ENCODE results near the gene CAMK1D.

Gene CAMK1D

DNA sequence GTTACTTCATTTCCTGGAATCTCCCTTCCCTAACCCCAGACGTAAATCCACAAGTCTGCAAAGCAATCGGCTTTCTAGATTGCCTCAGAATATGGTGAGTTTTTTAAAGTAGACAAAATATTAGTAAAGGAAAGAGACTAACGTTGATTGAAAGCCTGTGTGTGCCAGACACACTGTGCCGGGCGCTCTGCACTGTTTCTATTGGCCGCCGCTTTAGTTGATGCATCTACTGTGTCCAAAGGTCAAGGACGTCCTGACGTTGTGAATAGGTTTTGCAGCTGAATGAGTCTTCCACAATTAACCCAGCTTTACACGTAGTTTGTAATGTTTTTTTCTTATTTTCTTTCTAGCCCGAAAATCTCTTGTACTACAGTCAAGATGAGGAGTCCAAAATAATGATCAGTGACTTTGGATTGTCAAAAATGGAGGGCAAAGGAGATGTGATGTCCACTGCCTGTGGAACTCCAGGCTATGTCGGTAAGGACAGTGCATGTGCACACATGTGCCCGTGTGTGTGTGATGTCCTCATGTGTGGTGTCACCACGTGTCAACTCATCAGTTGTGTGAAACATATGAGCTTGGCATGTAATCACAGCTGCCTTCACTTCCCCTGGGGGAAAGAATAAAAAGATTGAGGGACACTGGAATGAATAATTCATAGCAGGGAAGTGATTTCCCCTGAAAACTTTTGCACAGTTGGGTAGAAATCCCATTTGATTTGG, 420.1 kb downstream of the CAMK1D start:
- DNase-seq (ENCODE audit: low spot score), result no peak

DNA sequence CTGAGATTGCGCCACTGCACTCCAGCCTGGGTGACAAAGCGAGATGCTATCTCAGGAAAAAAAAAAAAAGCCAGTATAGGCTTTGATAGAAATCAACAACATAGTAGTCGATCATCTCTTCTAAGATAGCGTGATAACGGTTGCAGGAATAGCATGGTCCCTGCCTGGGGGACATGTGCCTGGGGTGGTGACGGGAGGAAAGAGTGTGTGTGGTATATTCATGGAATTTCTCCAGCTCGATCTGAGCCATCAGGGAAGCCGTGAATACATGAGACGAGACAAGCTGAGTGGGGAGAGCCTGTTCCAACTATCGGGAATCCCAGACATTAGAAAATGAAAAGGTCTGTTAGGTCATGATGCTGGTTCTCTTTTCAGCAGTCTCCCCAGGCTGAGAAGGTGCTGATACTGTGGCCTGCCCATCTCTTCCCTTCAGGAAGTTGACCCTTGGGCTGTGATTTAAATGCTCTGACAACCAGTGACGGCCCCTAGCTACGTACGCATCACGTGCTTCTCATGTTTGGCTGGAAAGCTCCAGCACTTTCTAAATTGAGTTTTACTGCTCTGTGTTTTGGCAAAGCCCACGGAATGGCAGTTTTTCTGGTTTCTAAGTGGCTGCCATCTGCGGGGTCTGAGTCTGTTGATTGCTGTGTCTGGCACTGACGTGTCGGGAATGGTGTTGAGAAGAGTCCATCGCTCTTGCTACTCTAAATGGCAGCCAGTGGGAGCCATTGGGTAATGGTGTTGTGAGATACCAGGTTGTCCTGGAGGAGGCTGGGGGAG, 422.8 kb downstream of the CAMK1D start:
- DNase-seq (ENCODE audit: low spot score), result no peak

DNA sequence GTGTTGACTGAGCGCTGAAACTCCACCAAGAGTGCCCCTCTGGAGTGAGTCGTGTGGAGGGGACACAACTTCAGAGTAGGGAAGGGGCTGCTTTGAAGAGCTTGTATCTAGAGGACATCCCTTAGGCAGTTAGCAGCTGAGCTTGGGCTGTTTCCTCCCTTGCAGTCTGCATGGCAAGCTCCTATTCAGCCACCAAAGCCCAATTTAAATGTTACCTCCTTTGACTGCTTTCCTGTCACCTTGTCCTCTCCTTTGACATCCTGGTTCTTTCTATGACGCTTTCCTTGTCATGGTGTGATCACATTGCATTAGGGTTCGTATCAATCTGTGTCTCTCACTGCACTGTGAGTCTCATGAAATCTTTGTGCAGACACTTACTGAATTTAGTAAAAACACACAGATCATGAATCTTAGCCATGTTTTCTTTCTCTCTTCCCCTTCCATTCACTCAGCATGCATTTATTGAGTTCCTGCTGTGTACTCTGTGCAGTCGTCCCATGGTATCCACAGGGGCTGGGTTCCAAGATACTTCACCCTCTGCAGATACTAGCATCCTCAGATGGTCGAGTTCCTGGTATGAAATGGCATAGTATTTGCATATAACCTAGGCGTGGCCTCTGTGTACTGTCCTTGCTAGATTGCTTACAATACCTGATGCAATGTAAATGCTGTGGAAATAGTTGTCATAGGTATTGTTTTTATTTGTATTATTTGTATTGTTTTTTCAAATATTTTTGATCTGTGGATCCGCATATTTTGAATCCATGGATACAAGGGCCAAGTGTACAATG, 423.6 kb downstream of the CAMK1D start:
- no peak for DNase-seq (ENCODE audit: low spot score)

DNA sequence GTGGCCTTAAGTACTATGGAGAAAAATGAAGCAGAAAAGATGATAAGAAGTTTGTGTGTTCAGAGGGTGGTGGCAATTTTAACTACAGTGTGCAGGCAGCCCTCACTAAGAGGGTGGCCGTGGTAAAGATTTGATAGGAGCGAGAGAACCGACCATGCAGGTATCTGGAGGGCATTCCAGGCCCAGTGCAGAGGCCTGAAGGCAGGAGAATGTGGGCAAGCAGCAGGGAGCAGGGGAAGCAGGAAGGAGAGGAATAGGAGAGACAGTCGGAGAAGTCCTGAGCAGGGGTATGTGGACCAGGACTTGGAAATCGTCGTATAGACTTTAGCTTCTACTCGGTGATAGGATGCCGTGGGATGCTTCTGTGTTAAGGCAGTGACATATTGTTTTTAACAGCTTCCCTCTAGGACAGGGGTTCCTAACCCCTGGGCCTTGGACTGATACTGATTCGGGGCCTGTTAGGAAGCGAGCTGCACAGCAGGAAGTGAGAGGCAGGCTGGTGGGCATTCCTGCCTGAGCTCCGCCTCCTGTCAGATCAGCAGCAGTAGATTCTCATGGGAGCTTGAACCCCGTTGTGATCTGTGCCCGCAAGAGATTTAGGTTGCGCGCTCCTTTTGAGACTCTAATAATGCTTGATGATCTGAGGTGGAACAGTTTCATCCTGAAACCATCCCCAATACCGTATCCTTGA, 425.0 kb downstream of the CAMK1D start:
- no peak for DNase-seq (ENCODE audit: low spot score)

DNA sequence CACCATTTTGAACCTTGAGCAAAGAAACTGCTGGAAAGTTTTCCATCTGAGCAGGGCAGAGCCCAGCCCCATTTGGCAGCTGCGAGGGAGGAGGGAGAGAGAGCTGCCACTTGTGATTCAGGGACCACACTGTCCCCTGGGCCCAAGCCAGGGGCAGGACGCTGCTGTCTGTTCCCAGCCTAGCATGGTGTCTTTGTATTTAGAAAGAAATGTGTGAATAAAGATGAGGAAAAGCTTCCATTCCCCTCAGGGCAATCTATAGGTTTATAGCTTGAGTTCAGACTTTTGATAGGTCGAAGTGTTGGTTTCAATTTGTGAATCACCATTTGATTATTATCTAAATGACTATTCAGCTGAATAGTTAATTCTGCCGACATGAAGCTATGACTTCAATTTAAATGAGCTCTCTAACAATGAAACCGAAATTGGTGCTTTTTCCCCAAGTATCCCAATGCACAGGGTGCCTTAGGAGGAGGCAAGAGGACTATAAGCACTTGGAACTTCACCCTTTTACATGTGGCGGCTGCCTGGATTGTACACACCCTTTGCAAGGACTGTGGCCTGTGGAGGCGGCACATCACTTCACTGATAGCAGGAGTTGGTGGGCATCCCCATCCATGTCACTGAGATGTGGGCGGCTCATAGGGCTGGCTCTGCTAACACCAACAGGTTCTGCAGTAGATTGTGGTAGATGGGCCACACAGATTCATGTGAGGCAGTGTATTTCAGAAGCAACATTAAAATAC, 428.7 kb downstream of the CAMK1D start:
- DNase-seq (ENCODE audit: low spot score), result no peak

DNA sequence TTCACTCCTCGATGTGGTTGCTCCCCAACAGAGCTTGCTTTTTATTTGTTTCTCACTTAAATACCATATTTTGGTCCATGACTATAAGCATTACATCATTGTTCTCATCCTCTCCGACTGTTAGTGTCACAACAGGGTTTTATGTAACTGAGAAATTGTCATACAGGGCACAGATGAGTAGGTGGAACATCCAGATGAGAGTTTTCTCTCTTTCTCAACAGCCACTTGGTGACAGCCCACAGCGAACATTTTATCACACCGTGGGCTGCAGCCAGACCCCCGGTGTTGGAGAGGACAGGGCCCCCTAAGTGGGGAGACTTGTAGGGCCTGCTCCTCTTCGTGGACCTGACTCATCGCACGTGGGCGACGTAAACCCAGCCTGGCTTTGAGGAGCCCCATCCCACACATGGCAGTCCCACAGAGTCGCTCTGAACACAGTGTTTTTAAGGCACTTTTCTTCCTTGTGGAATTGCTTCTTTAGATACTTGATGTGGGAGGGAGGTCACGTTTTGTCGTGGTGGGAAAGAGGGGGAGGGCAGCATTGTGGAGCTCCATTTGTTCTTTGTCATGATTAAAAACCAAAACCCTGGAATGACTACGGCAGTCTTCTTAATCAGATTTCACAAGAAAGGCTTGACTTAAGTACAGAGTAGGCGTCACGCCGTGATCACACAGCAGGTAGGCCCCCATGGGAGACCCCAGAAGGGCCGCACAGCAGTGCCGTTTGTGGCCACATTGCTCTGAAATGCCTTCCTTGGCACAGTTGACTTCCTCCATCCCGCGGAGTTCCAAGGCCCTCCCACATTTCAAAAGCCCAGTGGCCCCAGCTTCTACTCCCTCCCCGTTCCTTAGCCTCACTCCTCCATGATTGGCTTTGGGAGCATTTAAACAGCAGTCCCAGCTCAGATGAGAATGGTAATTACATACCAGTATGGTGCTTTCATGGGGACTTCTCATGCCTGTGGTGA, 431.6 kb downstream of the CAMK1D start:
- DNase-seq (ENCODE audit: low spot score), result no peak

DNA sequence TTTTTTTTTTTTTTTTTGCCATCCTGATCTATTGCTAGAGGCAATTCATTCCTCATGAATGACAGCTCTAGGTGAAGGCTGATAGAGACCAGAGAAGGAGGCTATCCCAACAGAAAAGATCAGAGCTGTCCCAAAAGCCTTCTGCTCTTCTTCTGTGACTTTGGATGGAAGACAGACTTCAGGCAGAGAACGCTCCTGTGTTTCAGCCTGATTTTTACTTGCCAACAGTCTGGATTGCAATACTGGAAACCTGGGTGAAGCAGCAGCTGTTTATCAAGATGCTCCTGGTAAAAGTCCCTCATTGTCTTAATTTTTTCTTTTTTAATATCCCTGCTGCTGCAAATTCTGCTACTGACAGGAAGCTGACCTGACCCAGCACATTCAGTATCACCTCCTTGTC, 432.6 kb downstream of the CAMK1D start:
- DNase-seq (ENCODE audit: low spot score), result no peak

DNA sequence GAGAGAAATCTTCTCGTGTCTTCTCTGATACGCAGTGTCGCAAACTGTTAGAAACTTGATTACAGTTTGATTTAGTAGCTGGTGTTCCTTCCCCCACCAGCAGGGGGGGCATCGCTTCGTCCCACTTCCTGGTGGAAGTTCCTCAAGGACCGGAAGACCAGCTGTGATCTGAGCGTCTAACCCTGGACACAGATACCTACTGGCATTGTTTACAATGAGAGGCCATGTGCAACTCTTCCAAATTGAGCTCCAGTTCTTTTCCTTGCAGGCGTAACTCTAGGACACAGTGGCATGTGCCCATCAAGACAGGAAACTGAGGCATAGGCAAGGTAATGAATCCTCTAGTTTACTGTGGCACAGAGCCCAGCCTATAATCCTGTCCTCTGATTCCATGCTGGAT, 433.2 kb downstream of the CAMK1D start:
- DNase-seq (ENCODE audit: low spot score), result peak; percentile 27

DNA sequence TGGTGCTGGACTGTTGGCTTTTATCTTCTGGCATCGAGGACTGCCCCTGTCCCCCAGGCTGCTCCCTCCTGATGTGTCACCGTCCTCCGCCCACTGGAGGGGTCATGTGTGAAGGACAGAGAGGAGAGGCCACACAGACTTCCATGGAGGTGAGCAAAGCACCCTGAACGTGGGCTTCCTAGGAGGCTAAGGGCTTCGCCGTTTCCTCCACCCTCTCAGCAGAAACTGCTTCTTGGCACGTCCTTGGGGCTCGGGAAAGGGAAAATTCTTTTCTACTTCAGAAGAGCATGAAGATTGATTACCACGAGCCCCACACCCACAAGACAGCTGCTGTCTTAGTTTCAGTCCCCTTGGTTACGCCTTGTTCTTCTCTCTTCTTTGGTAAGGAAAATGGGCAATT, 433.9 kb downstream of the CAMK1D start:
- no peak for DNase-seq (ENCODE audit: low spot score)

DNA sequence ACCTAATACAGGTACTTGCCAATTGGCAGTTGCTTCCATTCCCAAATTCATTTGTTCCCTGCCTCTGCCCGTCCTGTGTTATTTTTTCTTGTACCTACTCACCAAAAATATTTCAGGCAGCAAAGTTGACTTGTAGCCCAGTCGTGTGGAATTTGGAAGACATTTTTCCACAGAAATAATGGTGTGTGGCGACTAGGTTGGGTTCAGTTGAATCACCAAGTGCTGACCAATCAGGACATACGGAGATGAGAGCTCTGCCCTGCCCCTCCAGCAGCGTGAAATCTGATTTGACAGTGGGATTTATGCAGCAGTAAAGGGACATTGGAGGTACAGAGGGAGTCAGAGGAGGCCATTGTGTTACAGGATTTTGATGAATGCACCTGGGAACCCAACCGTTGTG, 435.3 kb downstream of the CAMK1D start:
- DNase-seq (ENCODE audit: low spot score), result no peak

DNA sequence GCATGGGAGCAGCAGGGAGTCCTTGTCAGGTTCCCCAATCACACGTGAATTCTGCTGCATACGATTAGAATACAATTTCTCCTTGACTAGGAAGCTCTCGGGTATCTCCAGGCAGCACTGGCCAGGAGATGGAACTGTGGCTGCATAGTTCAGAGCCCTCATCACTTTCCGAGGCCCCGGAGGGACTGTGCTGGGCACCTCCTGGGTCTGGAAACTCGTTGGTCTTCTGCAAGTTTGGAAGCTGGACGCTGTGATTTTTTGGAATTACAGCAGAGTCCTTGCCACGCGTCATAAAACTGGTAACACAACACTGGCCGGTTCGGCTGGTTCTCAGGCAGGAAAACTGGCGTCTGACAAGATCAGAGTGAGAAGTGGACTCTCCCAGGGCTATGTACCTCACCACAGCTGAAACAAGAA, 436.1 kb downstream of the CAMK1D start:
- DNase-seq (ENCODE audit: low spot score), result no peak

DNA sequence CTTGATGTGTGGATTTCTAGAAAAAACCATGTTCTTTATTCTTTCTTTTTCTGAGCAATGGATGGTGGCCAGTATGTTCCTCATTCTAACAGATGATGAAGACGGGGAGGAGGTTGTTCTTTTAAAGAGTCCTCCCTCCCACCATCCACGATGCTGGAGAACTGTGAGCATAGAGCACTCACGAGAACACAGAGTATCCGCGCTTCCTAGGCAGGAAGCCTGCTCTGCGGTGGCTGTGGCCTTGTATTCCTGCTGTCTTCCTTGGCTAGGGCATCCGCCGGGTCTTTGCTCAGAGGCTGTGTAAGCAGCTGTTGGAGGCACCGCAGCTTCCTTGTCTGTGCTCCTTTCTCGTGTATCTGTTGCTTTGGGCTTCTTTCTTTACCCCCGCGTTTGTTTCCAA, 437.9 kb downstream of the CAMK1D start:
- DNase-seq (ENCODE audit: low spot score), result no peak

DNA sequence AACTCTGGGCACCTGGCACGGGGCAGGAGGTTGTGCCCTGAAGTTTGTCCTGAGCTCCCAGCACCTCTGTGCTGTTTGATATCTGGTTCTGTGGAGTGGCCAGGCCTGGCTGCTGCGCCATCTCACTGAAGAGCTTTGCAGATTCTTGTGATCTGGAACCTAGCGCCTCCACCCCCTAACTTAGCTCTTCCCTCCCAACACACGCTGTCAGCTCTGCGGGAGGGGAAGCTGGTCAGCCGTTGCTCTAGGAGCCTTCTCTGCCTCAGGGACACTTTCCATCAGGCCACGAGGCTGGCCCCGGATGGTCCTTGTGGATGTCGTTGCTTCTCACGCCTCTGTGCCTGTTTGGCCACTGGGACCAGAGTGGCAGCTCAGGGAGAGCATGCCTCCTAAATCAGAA, 438.9 kb downstream of the CAMK1D start:
- no peak for DNase-seq (ENCODE audit: low spot score)

DNA sequence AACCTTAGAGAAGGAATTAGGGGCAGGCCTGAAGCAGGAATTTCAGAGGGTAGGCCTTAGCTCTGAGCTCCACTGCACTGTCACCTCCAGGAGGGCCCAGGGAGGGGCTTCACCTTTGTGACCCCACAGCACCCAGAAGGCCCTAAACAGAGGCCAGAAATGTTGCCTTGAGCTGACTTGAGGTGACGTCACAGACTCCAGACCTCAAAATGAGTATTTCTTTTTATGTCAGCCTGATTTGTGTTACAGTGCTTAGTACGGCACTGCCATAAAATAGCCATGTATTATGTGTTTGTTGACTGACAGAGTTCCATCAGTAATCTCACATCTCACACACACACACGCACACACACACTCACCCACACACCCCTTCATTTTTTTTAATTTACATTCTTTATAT, 440.9 kb downstream of the CAMK1D start:
- DNase-seq (ENCODE audit: low spot score), result no peak

DNA sequence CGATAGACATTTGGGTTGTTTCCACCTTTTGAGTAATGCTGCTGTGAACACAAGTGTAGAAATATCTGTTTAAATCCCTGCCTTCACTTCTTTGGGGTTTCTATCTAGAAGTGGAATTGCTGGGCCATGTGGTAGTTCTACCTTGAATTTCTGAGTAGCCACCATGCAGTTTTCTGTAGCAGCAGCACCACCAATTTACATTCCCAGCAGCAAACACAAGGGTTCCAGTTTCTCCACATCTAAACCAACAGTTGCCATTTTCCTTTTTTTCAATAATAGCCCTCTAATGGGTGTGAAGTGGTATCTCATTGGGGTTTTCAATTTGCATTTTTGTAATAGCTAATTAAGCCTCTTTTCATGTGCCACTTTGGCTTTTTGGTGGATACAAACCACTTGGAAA, 442.4 kb downstream of the CAMK1D start:
- DNase-seq (ENCODE audit: low spot score), result no peak

DNA sequence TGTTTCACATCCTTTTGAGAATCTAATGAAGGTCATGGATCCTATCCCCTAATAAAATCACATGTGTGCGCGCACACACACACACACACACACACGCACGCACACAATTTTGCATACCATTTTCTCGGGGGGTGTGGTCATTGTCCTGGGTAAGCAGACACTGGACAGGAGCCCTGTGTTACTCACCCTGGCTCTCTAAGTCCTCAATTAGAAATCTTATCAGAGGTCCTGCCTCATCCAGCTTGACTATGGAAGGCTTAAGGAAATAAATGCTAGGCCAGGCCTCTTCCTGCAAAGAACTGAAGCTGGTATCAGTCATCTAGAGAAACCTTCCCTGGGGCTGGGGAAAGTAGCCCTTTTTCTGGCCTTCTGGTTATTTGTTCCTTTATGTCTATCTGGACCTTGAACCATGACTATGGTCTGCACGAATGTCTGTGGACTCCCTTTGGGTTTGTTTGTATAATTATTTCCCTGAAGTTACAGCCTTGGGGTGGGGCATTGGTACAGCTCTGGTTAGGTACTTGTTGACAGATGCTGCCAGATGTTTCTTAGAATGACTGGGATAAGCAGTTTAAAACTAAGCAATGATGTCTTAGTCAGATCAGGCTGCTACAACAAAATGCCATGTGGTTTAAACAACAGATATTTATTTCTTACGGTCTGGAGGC, 443.7 kb downstream of the CAMK1D start:
- no peak for DNase-seq (ENCODE audit: low spot score)

DNA sequence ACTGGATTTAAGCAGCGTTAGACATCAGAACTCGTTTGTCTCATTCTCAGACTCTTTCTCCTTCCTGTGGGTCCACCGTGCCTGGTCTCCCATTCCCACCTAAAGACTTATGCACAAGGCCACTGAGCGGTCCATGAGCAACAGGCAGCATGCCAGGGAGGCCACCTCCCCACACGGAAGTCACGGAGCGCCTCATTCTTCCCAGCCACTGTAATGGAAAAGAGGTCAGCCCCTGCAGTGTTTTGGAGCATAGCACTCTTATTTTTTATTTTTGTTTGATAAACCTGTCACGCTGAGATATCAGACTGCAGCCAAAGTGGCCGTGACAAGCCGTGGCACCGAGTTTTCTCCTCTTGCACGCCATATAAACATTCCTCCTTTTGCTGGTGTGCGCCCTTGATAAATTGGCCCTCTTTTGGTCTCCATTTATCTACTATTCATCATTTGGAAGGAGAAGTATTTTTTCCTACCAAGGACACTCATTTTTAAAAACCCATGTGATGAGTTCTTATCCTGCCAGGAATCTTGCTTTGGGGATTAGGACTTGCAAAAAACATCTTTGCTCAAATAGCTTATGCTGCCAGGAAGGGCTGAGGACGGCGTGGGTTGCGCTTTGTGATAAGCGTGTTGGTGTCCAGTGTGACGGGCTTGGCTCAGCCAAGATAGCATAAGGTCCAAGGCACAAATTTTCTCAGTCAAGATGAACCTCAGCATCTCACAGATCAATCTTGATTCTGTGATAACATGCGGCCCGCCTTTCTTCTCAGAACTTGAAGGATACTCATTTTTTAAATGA, 446.2 kb downstream of the CAMK1D start:
- DNase-seq (ENCODE audit: low spot score), result no peak

DNA sequence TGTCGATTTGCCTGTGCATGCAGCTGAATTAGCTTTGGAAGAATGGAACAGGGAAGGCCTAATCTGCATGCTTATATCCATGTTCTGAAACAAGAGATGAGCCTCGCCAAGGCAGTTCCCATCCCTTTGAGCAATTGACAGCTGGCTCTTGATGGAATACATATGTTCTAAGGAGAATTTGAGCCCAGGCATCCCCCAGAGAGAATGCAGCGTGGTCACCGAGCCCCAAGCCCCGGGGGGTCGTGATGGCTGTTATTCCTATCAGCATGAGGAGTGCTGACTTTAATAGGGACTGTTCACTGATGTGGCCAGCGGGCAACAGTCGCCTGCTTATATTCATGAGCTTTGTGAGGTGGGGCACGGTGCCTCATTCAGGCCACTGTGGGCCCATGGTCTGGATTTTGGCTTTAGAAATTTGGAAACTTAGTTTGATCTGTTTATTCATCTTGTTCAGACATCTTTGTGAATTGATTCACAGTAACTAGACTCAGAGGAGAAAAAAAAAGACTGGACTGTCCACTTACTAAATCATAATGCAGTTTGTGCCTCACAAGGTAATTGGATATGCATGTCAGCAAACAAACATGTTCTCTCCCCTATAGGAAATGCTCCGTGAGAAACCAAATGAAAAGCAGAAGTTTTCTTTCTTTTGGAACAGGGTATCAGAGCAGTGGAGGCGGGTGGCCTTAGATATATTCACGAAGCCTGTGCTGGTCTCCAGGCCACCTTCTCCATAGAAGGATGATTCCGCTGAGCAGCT, 447.2 kb downstream of the CAMK1D start:
- DNase-seq (ENCODE audit: low spot score), result no peak

All from hepatic stellate cell (primary cell).